ENCODE measurements around the gene RANBP10. TPM values are rescaled to one million over a fixed set of nuclear protein-coding genes. Genes with fewer than 3 reads are reported as not detected.
A peak's percentile ranks its signal among the peaks of the same experiment; 100 is the strongest.

RANBP10 gene
- total and polyA plus RNA-seq, 2 donors (not counting 3 experiments of a cell fraction or from before 2014, with no cell fraction given) = 25.6 to 28.8 TPM

DNA sequence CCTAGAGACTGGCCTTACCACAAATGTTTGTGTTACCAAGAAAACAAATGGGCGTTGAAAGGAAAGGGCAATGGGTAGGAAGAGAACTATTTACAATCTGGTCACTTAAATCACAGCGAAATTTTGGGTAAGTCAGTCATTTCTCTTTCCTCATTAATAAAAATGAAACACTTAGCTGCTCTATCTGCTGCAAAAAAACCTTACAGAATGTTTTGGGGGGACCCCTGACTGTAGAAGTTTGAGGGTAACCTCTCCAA lies 39.6 kb upstream of the RANBP10 start:
- H3K9ac ChIP-seq (replicated peaks; ENCODE audit: extremely low read depth, insufficient read depth, low read length) = peak overlapping the region; percentile 93
- FAIRE-seq = peak; percentile 42
- TF ChIP-seq POLR2A (IDR thresholded peaks at IDR 0.05; ENCODE audit: low read depth, low read length) (no peak), EZH2 (IDR thresholded peaks at IDR 0.05; ENCODE audit: borderline replicate concordance, low read depth, low read length, severe bottlenecking) (no peak), GATA2 (IDR thresholded peaks at IDR 0.05; ENCODE audit: insufficient read depth, insufficient read length, low read depth, low read length) (no peak), FOS (IDR thresholded peaks at IDR 0.05; ENCODE audit: borderline replicate concordance, insufficient read depth, low read length) (no peak), POLR2AphosphoS5 (IDR thresholded peaks at IDR 0.05; ENCODE audit: insufficient read depth, low read depth, low read length) (no peak), JUN (IDR thresholded peaks at IDR 0.05; ENCODE audit: borderline replicate concordance, insufficient read depth, insufficient read length, low read depth) (no peak)
- TF ChIP-seq, protein P1, sequence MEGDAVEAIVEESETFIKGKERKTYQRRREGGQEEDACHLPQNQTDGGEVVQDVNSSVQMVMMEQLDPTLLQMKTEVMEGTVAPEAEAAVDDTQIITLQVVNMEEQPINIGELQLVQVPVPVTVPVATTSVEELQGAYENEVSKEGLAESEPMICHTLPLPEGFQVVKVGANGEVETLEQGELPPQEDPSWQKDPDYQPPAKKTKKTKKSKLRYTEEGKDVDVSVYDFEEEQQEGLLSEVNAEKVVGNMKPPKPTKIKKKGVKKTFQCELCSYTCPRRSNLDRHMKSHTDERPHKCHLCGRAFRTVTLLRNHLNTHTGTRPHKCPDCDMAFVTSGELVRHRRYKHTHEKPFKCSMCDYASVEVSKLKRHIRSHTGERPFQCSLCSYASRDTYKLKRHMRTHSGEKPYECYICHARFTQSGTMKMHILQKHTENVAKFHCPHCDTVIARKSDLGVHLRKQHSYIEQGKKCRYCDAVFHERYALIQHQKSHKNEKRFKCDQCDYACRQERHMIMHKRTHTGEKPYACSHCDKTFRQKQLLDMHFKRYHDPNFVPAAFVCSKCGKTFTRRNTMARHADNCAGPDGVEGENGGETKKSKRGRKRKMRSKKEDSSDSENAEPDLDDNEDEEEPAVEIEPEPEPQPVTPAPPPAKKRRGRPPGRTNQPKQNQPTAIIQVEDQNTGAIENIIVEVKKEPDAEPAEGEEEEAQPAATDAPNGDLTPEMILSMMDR (IDR thresholded peaks at IDR 0.05; ENCODE audit: extremely low read depth in 1 of 2, insufficient read depth in 1 of 2, low read depth in 1 of 2, low read length in 2 of 2) = no peak
- TF ChIP-seq, protein P2, sequence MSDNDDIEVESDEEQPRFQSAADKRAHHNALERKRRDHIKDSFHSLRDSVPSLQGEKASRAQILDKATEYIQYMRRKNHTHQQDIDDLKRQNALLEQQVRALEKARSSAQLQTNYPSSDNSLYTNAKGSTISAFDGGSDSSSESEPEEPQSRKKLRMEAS (IDR thresholded peaks at IDR 0.05; ENCODE audit: insufficient read depth, insufficient read length) = no peak
- H3K79me2 ChIP-seq (ENCODE audit: control insufficient read depth, insufficient read depth, low read length) = peaks cover 59% of the 10 kb centered on the region
- H3K4me2 ChIP-seq (ENCODE audit: insufficient read depth, low read length) = peak overlapping the region; percentile 79
- peaks cover 0 to 3% of the 10 kb centered on the region in 2 experiments for H3K36me3 ChIP-seq (ENCODE audit: control insufficient read depth in 2 of 2, extremely low read depth in 1 of 2, insufficient read depth in 2 of 2, low read length in 2 of 2)
- peaks cover 3% of the 10 kb centered on the region for H4K20me1 ChIP-seq (replicated peaks; ENCODE audit: control insufficient read depth, extremely low read depth, insufficient read depth, low read length)
- intact Hi-C loops (cut with micrococcal nuclease) (loop anchor here (1.0 to 2.0 kb wide), 4 partner anchors 13 to 173 kb away; partner anchors contain the start of genes EDC4 and PSKH1), dilution Hi-C loops (cut with MboI; ENCODE audit: extremely low pct_ligation_motif_present, low sequenced_read_pairs) (no loop called here)
- BruUV-seq (replicated peaks) = no TSS peak
- H3K9me1 ChIP-seq (replicated peaks; ENCODE audit: control insufficient read depth, extremely low read depth, insufficient read depth, low read length) = no peaks in the 10 kb centered on the region
- POLR2A ChIA-PET = interaction anchor here (1.1 to 1.6 kb wide), 2 partner anchors 27 to 32 kb away, joined by 3 to 4 read pairs; partner anchors contain the start of gene EDC4
- no peak for DNase-seq (ENCODE audit: low read depth, low spot score)
- no peaks in the 10 kb centered on the region for H3K27me3 ChIP-seq (ENCODE audit: control insufficient read depth in 2 of 2, insufficient read depth in 2 of 2, low read length in 2 of 2)
- no peaks in the 10 kb centered on the region for H3K9me3 ChIP-seq (replicated peaks; ENCODE audit: control insufficient read depth, insufficient read depth, low read length)
- peak overlapping the region; percentile 79 for H3K27ac ChIP-seq (ENCODE audit: insufficient read depth, low read depth, low read length)
- H2AFZ ChIP-seq (ENCODE audit: low read depth, low read length) = peak overlapping the region; percentile 74
- peaks cover 32% of the 10 kb centered on the region for H3K4me1 ChIP-seq (ENCODE audit: control insufficient read depth, extremely low read depth, insufficient read depth, low read length)
- H3K4me3 ChIP-seq (replicated peaks in 1 of 3; ENCODE audit: insufficient read depth in 1 of 3, low read depth in 1 of 3, low read length in 3 of 3) = peak overlapping the region; percentile 53 to 74 (median 71)
- CTCF ChIA-PET = interaction anchor here (0.8 to 4.6 kb wide), 8 partner anchors 12 to 178 kb away, joined by 3 to 32 read pairs (median 6); no protein-coding TSS in a partner anchor

Measured in endothelial cell of umbilical vein (primary cell).